ENCODE results near the gene HS6ST1. TPM values are rescaled to one million over a fixed set of nuclear protein-coding genes. Genes with fewer than 3 reads are reported as not detected.

Gene HS6ST1
- polyA plus RNA-seq, 1 experiment = 22.4 TPM

- Histone ChIP-seq H3K27ac (ENCODE audit: low read depth, low read length) (no peak overlapping the region), H3K9me3 (ENCODE audit: control insufficient read depth, insufficient read depth, low read length) (peaks cover 19% of the 10 kb centered on the region), H3K27me3 (ENCODE audit: control insufficient read depth, insufficient read depth, low read length) (no peaks in the 10 kb centered on the region), H3K4me3 (ENCODE audit: low read depth, low read length) (no peak overlapping the region)
- DNase-seq (ENCODE audit: low read depth, low spot score) = no peak
- POLR2A ChIA-PET = no interaction called here
- CTCF ChIA-PET = no interaction called here
- TF ChIP-seq CTCF (IDR thresholded peaks at IDR 0.05; ENCODE audit: low read depth, low read length) = no peak
Measured at GRCh38 chr2:128357506-128358370, 39.1 kb upstream of the HS6ST1 start.

GRCh38 chr2:128356127-128356526, 37.5 kb upstream of the HS6ST1 start:
- POLR2A ChIA-PET = no interaction called here
- no peak for TF ChIP-seq CTCF (IDR thresholded peaks at IDR 0.05; ENCODE audit: low read depth, low read length)
- no peak for DNase-seq (ENCODE audit: low read depth, low spot score)

GRCh38 chr2:128354726-128355470, 36.2 kb upstream of the HS6ST1 start:
- Histone ChIP-seq H3K27me3 (ENCODE audit: control insufficient read depth, insufficient read depth, low read length) (no peaks in the 10 kb centered on the region), H3K9me3 (ENCODE audit: control insufficient read depth, insufficient read depth, low read length) (peaks cover 15% of the 10 kb centered on the region), H3K27ac (ENCODE audit: low read depth, low read length) (no peak overlapping the region), H3K4me3 (ENCODE audit: low read depth, low read length) (no peak overlapping the region)
- DNase-seq (ENCODE audit: low read depth, low spot score) = no peak
- ChIA-PET CTCF (interaction anchor here (1.1 kb wide), 1 partner anchor 401 kb away, joined by 3 read pairs; no protein-coding TSS in a partner anchor), POLR2A (interaction anchor here (0.6 kb wide), 1 partner anchor 8 kb away, joined by 5 read pairs; no protein-coding TSS in a partner anchor)
- TF ChIP-seq CTCF (IDR thresholded peaks at IDR 0.05; ENCODE audit: low read depth, low read length) = peak; percentile 42

More at GRCh38 chr2:128356127-128356526, 37.5 kb upstream of the HS6ST1 start:
- peaks cover 24% of the 10 kb centered on the region for H3K9me3 ChIP-seq (ENCODE audit: control insufficient read depth, insufficient read depth, low read length)
- no peak overlapping the region for H3K4me3 ChIP-seq (ENCODE audit: low read depth, low read length)
- no peak overlapping the region for H3K27ac ChIP-seq (ENCODE audit: low read depth, low read length)
- H3K27me3 ChIP-seq (ENCODE audit: control insufficient read depth, insufficient read depth, low read length) = no peaks in the 10 kb centered on the region
- CTCF ChIA-PET = no interaction called here

GRCh38 chr2:128354161-128354560, 35.5 kb upstream of the HS6ST1 start:
- Histone ChIP-seq H3K4me3 (ENCODE audit: low read depth, low read length) (no peak overlapping the region), H3K27ac (ENCODE audit: low read depth, low read length) (no peak overlapping the region), H3K9me3 (ENCODE audit: control insufficient read depth, insufficient read depth, low read length) (peaks cover 13% of the 10 kb centered on the region), H3K27me3 (ENCODE audit: control insufficient read depth, insufficient read depth, low read length) (no peaks in the 10 kb centered on the region)
- no peak for DNase-seq (ENCODE audit: low read depth, low spot score)
- ChIA-PET POLR2A (interaction anchor here (0.6 kb wide), 1 partner anchor 9 kb away, joined by 5 read pairs; no protein-coding TSS in a partner anchor), CTCF (interaction anchor here (1.1 kb wide), 1 partner anchor 402 kb away, joined by 3 read pairs; no protein-coding TSS in a partner anchor)
- no peak for TF ChIP-seq CTCF (IDR thresholded peaks at IDR 0.05; ENCODE audit: low read depth, low read length)
